GM19238 (cell line): ENCODE data around the gene ZRANB3.

ENCODE experiments used
- DNase-seq: peaks from one replicate; pipeline ENCODE4 v3.0.0; 2011; ENCODE audit warnings: low spot score; ENCODE audit not compliant: insufficient read length

The ZRANB3 gene

DNA sequence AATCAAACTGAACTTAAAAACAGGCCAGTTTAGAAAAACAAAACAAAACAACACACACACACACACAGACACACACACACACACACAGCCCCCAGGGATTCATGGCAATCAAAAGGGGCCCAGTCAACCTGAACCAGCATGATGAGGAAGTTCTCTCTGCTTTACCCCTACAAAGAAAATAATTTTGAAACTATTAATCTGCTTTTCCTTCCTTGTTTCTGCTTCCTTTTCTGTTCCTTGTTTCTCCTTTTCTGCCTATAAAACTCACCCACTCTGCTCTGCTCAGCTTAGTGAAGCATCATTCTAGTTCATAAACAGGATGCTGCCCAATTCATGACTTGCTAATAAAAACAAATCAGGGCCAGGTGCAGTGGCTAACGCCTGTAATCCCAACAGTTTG, 275.8 kb downstream of the ZRANB3 start:
- no peak for DNase-seq

DNA sequence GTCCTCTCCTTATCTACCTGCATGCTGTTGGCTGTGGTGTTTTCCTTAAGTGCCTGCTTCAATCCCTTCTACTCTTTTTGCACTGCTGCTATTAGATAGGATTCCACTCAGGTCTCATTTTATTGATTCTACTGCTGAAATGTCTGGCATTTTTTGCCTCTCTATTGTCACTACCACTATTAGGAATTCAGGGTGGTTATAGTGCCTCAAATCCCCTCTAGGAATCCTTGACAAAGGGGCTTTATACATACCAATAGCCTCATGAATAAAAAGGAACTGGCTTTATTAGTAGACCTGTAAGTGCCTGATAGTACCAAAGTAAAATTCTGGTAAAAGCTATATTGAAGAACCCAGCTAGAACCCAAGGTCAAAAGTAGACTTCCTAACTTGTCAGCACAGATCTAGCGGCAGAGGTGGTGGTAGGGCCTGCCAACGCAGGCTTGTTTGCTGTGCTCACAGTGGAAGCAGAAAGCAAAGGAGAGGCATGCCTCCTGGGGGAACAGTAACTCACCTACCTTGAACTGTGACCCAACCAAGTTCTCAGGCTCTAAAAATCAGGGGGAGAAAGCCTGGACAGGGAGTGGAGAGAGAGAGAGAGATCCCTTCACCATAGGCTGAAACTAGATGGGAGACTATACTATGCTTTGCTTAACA, 278.1 kb downstream of the ZRANB3 start:
- DNase-seq = no peak

DNA sequence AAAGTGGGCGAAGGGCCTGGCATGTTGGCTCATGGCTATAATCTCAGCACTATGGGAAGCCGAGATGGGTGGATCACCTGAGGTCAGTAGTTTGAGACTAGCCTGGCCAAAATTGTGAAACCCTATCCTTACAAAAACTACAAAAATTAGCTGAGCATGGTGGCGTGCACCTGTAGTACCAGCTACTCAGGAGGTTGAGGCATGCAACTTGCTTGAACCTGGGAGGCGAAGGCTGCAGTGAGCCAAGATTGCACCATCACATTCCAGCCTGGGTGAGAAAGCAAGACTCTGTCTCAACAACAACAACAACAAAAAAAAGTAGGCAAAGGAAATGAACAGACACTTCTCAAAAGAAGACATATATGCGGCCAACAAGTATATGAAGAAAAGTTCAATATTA, 282.4 kb downstream of the ZRANB3 start:
- no peak for DNase-seq

DNA sequence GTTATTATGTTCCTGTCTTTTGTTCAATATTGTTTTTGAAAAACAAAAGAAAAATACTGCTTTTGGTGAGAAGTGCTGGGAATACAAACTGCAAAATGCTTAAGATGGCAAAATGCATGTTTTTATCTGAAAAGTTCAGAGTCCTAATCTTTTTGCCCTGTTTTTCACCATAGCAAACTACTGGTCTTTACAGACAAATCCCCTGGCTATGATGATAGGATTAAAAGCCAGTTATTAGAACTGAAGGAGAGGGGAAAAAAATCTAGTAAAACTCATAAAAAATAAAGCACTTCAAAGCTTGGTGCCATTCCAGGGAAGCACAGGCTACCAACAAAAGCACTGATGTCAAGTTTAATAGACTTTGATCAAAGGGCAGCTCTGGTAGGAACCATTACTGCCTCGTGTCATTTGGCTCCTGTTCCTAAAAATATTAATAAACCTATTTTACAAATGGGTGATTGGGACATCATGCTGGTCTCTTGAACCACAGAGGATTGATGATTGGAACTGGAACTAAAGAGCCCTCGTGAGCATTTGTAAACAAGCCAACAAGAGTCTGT, 284.2 kb downstream of the ZRANB3 start:
- DNase-seq = no peak

DNA sequence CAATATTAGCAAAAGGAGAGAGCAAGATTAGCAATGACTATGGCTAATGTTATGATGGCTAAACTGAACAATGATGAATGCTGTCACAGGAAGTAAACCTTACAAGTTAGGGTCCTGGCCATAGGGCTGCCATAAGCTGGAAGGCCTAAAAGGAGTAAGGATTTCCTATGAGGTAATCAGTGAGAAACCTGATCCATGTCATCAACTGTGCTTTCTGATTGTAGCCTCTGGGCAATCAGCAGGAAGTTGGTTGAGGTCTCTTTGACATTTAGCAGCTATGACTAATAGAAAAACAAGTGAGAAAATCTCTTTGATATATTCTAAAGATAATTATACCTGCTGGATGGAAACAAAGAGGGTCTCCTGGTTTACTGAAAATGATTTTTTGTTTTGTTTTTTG, 285.9 kb downstream of the ZRANB3 start:
- no peak for DNase-seq

DNA sequence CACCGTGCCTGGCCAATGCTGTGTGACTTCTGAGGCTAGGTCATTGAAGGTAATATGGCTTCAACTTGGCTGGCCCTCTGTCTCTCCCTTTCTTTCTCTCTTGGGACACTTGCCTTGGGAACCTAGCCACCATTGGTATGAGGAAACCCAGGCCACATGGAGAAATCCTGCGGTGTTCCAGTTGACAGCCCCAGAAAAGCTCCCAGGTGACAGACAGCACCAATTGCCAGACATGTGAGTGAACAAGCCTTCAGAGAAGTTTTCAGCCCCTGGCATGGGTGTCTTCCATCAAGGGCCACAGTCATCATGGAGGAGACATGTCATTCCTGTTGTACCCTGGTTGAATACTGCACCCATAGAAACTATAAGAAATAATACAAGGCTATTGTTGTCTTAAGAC, 292.4 kb downstream of the ZRANB3 start:
- no peak for DNase-seq

DNA sequence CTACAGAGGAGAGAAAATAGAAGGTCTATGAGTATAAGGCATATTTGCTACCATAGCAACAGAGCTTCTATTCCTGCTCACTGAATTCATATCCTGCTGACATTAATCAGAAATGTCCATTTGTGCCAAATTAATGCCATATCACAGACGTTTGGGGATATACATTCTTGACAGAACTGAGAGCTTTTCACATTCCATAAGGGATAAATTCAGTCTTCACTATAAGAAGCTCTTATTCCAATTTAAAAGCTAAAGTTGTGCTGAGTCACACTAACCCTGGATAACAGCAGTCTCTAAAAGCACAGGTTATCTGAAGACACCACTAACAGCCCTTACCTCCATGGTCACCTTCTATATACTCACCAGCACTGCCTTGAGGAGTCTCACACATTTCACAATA, 300.9 kb downstream of the ZRANB3 start:
- DNase-seq = no peak

DNA sequence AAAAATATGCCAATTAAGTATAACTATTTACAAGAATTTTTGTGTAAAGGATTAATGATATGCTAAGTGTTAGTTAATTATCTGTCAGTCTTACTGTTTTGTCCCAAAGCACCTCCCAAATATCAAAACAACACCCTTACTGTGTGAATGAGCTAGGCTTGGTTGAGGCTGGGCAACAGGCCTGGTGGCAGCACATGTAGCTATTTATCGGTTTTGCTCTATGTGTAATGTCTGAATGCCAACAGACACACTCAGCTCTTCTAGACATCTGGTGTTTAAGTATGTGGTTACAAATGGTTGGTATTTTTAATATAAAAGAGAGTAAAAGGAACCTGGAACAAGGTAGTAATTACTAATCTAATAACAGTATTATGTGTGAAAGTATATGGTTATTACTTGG, 303.6 kb downstream of the ZRANB3 start:
- no peak for DNase-seq

DNA sequence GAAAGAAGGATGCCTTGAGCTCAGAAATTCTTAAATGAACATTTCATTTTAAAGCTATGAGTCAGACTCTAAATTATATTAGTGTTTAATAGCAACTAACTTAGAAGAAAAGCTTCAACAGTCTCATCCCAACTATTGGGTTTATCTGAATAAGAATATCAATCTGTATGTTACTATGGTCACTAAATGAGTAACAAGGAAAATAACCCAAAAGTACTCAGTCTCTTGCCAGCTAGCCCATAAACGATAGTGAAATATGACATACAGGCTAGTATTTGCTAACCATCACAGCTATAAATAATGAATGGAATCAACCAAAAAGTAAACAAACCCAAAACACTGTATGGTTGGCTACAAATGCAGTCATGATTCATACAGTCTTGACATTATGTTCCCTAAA, 304.1 kb downstream of the ZRANB3 start:
- DNase-seq = no peak

DNA sequence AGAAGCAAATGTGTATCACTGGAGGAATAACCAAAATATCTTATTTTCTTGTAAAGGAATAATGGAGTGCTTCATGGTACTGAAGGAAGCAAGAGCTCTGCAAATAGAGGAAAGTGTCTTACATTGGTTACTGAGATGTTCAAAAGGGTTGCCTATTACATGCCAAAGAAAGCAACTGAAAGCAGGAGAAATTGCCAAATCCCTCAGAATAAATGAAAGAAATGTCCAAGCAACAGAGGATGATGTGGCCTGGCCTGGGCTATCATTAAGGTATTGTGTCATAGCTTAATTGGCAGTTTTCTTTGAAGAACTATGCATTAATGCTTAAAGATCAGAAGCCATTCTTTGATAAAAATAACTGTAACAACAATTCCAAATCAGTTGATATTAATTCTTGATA, 305.2 kb downstream of the ZRANB3 start:
- no peak for DNase-seq

DNA sequence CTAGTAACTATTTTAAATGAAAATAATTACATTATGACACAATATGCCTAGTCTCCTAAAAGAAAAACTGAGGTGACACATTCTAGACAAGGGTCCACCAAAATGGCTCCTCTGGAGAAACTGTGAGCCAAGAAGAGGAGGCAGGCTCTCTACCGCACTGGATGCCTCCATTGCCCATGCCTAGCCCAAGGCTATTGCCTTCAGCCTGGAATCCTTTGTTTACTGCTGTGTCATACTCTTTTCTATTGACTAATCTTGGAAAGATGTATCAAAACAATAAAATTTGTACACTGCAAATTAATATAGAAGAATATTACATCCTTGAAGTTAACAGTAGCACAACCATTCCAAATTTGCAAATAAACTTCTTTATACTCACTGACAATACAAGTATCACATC, 311.8 kb downstream of the ZRANB3 start:
- DNase-seq = no peak

DNA sequence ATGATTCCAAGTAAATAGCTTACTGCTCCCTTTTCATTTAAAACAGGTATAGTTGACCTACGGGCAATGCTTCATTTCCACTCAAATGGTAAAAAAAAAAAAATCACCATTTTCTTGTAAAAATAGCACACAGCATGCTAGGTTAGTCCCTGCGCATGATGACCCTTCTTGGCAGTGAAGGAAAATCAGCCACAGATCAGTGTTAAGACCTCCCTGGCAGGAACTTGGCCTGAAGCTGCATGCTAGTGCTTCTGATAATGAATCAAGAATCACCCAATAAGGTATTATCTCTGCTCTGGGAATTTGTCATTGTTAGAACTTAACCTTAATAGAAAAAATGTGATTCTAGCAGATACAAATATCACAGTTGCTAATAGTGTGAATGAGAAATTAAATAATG, 312.6 kb downstream of the ZRANB3 start:
- no peak for DNase-seq

DNA sequence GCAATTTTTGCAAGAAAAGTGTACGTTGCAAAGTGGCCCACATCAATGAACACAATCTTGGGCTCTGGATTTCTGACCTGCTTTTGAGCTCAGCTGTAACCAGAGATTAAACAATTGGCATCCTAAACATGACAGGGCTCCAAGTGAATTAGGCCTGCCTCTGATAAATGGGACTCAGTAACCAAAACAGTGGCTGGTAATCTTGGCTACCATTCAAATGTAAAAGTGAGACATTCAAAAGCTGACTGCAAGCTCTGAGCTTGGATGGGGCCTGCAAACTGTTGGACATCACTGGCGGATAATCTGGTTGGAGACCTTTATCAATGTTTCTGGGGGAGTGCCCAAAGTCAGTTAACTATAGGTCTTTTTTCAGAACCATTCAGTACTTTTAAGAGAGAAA, 318.3 kb downstream of the ZRANB3 start:
- DNase-seq = no peak

DNA sequence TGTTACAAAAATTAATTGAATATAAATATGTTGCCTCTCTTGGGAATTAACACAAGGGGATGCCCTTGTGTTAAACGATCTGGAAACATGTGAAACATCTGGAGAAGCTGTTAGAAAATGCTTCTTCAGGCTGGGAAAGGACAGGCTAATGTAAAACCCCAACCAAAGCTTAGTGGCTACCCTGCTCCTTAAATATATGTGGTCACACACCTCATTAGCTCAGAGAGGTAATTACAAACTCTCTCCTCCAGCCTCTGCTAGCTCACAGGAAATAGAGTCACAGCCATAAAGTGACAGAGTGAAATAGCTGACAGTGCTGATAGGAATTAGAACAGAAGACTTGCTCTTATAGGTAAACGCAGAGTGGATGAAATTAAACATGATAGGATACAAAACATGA, 323.0 kb downstream of the ZRANB3 start:
- no peak for DNase-seq

DNA sequence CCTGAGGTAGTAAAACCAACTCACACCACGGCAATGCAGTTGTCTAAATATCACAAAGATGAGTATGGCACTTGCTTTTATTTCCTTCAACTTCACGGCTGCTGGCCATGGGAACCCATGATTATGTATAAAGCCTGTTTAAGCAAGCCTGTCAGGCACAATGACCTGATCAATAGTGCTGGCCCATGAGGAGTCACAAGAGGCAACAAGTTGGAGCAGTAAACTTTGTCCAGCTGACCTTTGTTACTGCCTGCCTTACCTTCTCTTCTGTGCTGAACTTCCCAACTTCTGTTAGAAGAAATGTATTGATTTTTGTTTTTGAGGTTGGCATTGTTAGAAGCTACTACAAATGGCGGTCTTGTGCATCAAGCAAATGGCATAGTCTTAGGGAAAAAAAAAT, 327.1 kb downstream of the ZRANB3 start:
- DNase-seq = no peak

DNA sequence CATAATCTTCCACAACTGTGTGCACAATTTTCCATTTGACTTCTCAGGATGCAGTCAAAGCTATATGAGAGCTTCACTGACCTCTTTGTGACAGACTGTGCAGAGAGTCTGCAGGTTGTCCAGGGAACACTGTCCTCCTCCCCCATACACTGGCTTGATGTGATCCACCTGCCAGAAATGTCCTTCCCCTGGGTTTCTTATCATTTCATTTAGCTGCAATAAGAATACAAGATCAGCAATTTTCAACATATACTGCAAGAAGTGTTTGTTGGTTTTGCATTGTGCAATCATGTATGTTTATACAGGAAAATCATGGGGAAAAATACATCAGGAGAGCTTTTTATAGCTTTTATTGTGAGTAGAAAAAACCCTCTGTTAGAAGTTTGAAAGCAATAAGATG, 328.3 kb downstream of the ZRANB3 start:
- DNase-seq = no peak

DNA sequence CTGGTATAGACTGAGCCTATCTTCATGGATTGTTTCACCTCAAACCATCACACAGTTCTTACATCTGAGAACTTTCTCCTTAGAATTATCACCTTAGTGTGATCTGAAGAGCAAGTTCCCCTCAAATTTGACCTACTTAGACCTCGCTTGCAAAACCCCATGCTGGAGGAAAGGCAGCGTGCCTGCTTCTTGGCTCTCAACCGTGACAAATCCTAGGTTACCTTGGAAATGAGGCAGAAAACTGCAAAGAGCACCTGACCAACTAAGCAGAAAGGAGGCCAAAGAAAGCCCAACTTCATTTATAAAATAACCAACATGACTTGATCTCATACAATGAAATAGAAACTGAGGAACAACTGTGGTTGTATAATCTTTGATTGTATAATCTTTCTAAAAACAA, 332.5 kb downstream of the ZRANB3 start:
- no peak for DNase-seq

DNA sequence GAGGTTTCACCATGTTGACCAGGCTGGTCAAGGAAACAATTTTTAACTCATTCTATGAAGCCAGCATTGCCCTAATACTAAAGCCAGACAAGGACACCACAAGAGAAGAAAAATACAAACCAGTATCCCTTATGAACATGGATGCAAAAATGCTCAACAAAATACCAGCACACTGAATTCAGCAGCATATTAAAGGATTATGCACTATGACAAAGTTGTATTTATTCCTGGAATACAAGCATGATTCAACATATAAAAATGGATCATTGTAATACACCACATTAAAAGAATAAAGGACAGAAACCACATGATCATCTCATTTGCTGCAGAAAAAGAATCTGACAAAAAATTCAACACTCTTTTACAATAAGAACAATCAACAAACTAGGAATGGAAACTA, 340.2 kb downstream of the ZRANB3 start:
- DNase-seq = no peak

DNA sequence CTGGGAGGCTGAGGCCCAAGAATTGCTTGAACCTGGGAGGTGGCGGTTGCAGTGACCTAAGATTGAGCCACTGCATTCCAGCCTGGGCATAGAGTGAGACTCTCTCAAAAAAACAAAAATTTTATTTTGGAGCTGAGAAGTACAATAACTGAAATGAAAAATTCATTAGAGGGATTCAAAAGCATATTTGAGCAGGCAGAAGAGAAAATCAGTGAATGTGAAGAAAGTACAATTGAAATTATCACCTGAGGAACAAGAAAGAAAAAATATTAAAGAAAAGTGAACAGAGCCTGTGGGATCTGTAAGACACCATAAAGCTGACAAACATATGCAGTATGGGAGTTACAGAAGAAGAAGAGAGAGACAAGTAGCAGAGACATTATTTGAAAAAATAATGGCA, 341.9 kb downstream of the ZRANB3 start:
- no peak for DNase-seq

DNA sequence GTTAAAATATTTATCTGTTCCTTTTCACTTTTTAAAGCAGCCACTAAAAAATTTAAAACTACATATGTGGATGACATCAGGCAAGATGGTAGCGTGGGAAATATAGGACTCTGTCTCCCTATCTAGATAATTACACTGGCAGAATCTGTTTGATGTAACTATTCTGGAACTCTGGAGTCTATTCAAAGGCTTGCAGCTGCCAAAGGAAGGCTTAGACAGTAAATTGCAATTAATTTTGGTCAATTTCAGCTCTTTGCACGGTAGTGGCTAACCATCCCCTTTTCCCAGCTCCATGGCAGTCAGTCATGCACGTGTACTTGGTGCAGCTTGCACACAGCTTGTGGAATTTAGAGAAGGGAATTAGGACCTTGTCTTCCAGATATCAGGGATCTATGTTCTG, 343.7 kb downstream of the ZRANB3 start:
- DNase-seq = no peak

DNA sequence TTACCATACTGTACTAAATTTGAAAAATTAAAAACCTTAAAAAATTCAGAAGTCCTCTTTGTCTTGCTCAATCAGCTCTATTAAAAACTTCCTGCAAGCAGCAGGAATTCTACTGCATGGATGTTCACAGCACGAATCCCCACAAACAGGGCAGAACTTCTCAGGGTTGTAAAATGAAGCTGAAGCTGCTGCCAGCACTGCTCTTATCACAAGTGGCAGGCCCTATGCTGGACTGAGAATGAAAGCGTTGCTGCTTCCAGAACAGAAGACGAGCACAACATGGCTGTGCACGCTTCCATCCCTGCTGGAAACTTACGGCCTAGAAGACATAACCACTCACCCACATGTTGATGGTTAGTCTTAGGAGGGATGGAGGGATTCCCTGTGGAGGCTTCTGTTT, 345.0 kb downstream of the ZRANB3 start:
- DNase-seq = no peak

DNA sequence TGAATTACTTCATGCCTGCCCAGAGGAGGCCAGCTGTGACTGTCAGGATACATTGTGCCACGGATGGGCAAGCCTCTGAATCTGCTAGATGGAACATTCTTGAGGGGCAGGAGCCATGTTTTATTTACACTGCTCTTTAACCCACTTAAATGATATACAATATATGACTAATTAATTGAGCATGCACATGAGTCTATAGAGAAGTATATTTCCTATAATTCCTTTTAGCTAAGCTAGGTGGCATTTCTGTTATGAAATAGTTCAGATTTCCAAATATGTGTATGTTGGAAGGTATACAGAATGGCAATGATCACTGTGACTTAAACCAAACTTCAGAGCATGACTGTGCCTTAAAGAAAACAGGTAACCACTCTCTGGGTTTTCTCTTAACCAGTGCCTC, 347.2 kb downstream of the ZRANB3 start:
- DNase-seq = no peak

DNA sequence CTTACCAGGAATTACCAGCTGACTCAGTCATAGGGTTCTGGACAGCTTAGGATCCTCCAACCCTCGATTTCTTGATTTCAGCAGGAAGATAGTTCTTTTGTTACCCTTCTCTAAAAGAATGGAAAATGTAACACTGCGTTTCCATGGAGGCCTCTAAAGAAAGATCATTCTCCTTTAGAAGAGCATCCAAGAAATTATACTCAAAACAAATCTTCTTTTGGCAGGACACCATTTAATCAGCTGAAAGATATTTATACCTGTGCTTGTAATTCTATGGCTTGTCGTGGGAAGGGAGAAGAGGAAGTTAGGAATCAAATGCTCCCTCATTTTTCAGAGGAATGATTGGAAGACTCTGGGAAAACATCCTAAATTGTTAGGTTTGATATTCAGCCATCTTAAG, 348.4 kb downstream of the ZRANB3 start:
- DNase-seq = no peak

DNA sequence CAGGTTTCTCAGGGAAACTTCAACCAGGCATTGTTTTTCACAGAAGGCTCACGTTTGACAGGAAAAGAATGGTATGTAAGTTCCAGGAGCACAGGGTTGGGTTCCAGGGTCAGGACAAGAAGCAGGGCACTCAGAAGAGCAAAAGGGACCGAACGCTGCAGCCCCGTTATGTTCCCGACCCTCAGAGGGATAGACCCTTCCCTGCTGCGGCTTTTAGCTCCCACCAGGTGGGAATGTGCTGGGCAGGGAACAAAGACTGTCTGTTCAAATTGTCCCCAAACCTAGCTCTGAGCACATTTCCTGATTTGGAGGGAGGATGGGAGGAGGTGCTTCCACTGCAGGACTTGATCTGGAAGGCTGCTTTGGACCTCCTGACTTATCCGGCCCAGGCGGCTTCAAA, 348.8 kb downstream of the ZRANB3 start:
- no peak for DNase-seq
